Renal cortical epithelial cell (primary cell): ENCODE results near the gene LINGO4. TPM values are rescaled to one million over a fixed set of nuclear protein-coding genes. Genes with fewer than 3 reads are reported as not detected.

Source experiments
- DNase-seq: peaks from one replicate; pipeline ENCODE4 v3.0.0-alpha.2; 2011; ENCODE audit warnings: low read depth
- total RNA-seq: library from RNA; depleted of rRNA; stranded (reverse); fragments of >200 nt; gene quantifications from 2 replicates; pipeline ENCODE4 v1.2.3, GENCODE V29; 2014

LINGO4 gene
- total RNA-seq, 1 donor from 2014 or later: under 0.01 TPM

- DNase-seq: no peak
Measured at GRCh38 chr1:151833172-151833900, 28.1 kb upstream of the LINGO4 start.

GRCh38 chr1:151832318-151832980 is 27.2 kb upstream of the LINGO4 start:
- DNase-seq: peak; percentile 86

GRCh38 chr1:151831605-151832004 is 26.4 kb upstream of the LINGO4 start, which contains the start of gene RORC:
TSS of gene RORC (minus strand) at chr1:151831802. CDS start at chr1:151831764, 38 bp downstream.
- no peak for DNase-seq

GRCh38 chr1:151831256-151831591 is 26.0 kb upstream of the LINGO4 start:
- no peak for DNase-seq

- no peak for DNase-seq
Measured at GRCh38 chr1:151830055-151830454, 24.8 kb upstream of the LINGO4 start.

GRCh38 chr1:151829352-151830046 is 24.3 kb upstream of the LINGO4 start:
- no peak for DNase-seq

- DNase-seq: peak; percentile 56
Measured at GRCh38 chr1:151828921-151829320, 23.7 kb upstream of the LINGO4 start.

GRCh38 chr1:151827853-151828252 is 22.6 kb upstream of the LINGO4 start:
- DNase-seq: no peak

- no peak for DNase-seq
Measured at GRCh38 chr1:151825751-151826660, 20.8 kb upstream of the LINGO4 start.

- DNase-seq: no peak
Measured at GRCh38 chr1:151825204-151825603, 20.0 kb upstream of the LINGO4 start.

GRCh38 chr1:151823175-151823574 is 18.0 kb upstream of the LINGO4 start:
- no peak for DNase-seq

- no peak for DNase-seq
Measured at GRCh38 chr1:151822404-151822803, 17.2 kb upstream of the LINGO4 start.

GRCh38 chr1:151820940-151821339 is 15.7 kb upstream of the LINGO4 start:
- no peak for DNase-seq

GRCh38 chr1:151819976-151820623 is 14.9 kb upstream of the LINGO4 start:
- DNase-seq: peak; percentile 74

GRCh38 chr1:151819227-151819835 is 14.1 kb upstream of the LINGO4 start:
- no peak for DNase-seq

- no peak for DNase-seq
Measured at GRCh38 chr1:151817353-151817730, 12.1 kb upstream of the LINGO4 start.

GRCh38 chr1:151816548-151817352 is 11.5 kb upstream of the LINGO4 start:
- DNase-seq: no peak

- DNase-seq: no peak
Measured at GRCh38 chr1:151815716-151816327, 10.6 kb upstream of the LINGO4 start.

- DNase-seq: no peak
Measured at GRCh38 chr1:151814971-151815545, 9.8 kb upstream of the LINGO4 start.
